Measurements from ENCODE around the gene FBXO46.
"Not testable (repeated sequence)": the region's sequence is repeated elsewhere in the genome, so short reads cannot be mapped to it uniquely, and the experiment has no call there.

Gene FBXO46

GRCh38 chr19:45765702-45766295 lies 35.1 kb upstream of the FBXO46 start:
- FAIRE-seq, result no peak

GRCh38 chr19:45764945-45765701 lies 34.4 kb upstream of the FBXO46 start:
- no peak for FAIRE-seq

GRCh38 chr19:45764475-45764874 lies 33.8 kb upstream of the FBXO46 start:
- no peak for FAIRE-seq

- FAIRE-seq, result no peak
Measured at GRCh38 chr19:45763691-45764294, 33.1 kb upstream of the FBXO46 start.

- no peak for FAIRE-seq
Measured at GRCh38 chr19:45762870-45763631, 32.4 kb upstream of the FBXO46 start.

GRCh38 chr19:45761714-45762113 lies 31.0 kb upstream of the FBXO46 start:
- FAIRE-seq, result no peak

- no peak for FAIRE-seq
Measured at GRCh38 chr19:45758921-45759320, 28.2 kb upstream of the FBXO46 start.

- FAIRE-seq, result no peak
Measured at GRCh38 chr19:45757695-45758094, 27.0 kb upstream of the FBXO46 start.

- no peak for FAIRE-seq
Measured at GRCh38 chr19:45754323-45754722, 23.6 kb upstream of the FBXO46 start.

GRCh38 chr19:45753548-45753947 lies 22.9 kb upstream of the FBXO46 start:
- no peak for FAIRE-seq

- FAIRE-seq, result no peak
Measured at GRCh38 chr19:45752639-45753038, 21.9 kb upstream of the FBXO46 start.

GRCh38 chr19:45751483-45751882 lies 20.8 kb upstream of the FBXO46 start:
- not testable (repeated sequence) for FAIRE-seq

- no peak for FAIRE-seq
Measured at GRCh38 chr19:45747513-45747912, 16.8 kb upstream of the FBXO46 start.

- no peak for FAIRE-seq
Measured at GRCh38 chr19:45746866-45747265, 16.2 kb upstream of the FBXO46 start.

GRCh38 chr19:45745606-45746005 lies 14.9 kb upstream of the FBXO46 start:
- no peak for FAIRE-seq

GRCh38 chr19:45742969-45743368 lies 12.3 kb upstream of the FBXO46 start:
- no peak for FAIRE-seq

- FAIRE-seq, result no peak
Measured at GRCh38 chr19:45739498-45740439, 9.1 kb upstream of the FBXO46 start.

GRCh38 chr19:45733160-45733810 lies 2.6 kb upstream of the FBXO46 start, which contains the start of gene MEIOSIN:
MEIOSIN (plus strand) TSS chr19:45733439; CDS start chr19:45735377, 1,938 bp downstream.
- FAIRE-seq, result no peak

GRCh38 chr19:45729800-45730290 lies 851 bp downstream of the FBXO46 start:
- no peak for FAIRE-seq

GRCh38 chr19:45728683-45729082 lies 2.0 kb downstream of the FBXO46 start:
- FAIRE-seq, result not testable (repeated sequence)

- not testable (repeated sequence) for FAIRE-seq
Measured at GRCh38 chr19:45720065-45720464, 10.6 kb downstream of the FBXO46 start.
